Left colon (tissue), 2 donors: ENCODE data around the gene FXYD7. TPM values are rescaled to one million over a fixed set of nuclear protein-coding genes. Genes with fewer than 3 reads are reported as not detected.

ENCODE experiments used
- ATAC-seq: fragments of 200-7000 bp; cut with Tn5 transposase; one replicate; pipeline ENCODE4 v1.9.1; 2020; ENCODE audit warnings: mild to moderate bottlenecking, moderate library complexity
- DNase-seq, 2 donors: peaks; one replicate each; pipeline ENCODE4 v3.0.0-alpha.2; 2020
- intact Hi-C, 2 donors: fragments of 100-400 bp; cut with DNase I in 1 of 2; cut with micrococcal nuclease in 1 of 2; formaldehyde crosslinking; loops; one replicate each; pipeline versions ENCODE4 v1.11.2 to v1.14.0; 2022; cut with DNase I, micrococcal nuclease
- total RNA-seq, 2 donors: library from RNA; stranded (reverse); fragmentation: NEBNext Ultra II Directional; extraction: Animal tissue kit (Norgen Biotek cat#: 25700); gene quantifications; one replicate each; pipeline ENCODE4 v1.2.1, GENCODE V29; 2021
- donor health status: DM: no; HTN: no; CAD: no.
- donor health status: DM: yes; HTN: yes; CAD: no.

Gene FXYD7
- total RNA-seq, 2 donors from 2014 or later: not detected

DNA sequence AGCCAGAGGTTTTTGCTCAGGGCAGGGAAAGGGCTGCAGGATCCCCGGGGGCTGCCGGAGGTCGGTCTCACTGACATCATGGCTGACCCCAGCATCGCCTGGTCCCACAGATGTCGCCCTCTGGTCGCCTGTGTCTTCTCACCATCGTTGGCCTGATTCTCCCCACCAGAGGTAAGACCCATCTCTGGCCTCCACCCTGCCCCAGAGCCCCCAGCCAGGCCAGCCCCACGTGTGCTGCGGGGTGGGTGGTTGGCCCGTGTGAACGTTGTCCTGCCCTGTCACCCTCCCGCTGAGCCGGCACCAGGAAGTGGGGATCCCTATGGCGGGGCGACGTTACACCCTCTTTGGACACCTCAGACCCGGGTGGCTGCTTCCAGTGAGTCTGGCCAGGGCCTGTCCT lies 12.4 kb downstream of the FXYD7 start:
- intact Hi-C loops: no loop called here
- ATAC-seq: no peak
- DNase-seq: peak in 1 of 2 donors; percentile 29

DNA sequence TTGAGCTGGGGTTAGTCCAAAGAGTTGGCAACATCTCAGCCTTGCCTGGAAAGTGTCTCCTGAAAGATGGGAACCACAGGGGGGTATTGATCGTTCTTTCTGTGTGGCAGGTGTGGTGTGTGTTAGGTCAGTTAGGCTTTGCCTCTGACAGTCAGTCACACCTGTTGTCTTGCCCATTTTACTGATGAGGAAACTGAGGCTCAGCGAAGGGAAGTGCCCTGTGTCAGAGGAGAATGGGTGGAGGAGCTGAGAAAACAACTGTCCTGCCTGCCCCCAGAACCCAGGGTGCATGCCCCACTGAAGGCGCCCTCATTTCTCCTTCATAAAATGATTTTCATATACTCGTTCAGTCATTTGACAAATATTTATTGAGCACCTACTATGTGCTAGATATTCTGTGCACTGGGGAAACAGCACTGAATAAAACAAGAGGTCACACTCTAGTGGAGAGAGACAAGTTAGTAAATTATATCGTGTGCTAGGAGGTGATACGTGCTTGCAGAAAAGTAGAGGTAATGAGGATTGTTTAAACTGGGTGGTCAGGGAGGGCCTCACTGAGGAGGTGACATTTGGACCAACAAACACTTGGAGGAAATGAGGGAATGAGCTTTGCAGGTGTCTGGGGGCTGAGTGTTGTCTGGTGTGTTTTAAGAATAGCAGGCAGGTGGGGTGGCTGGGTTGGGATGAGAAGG lies 13.1 kb downstream of the FXYD7 start:
- DNase-seq (no peak), ATAC-seq (no peak)
- intact Hi-C loops: no loop called here

DNA sequence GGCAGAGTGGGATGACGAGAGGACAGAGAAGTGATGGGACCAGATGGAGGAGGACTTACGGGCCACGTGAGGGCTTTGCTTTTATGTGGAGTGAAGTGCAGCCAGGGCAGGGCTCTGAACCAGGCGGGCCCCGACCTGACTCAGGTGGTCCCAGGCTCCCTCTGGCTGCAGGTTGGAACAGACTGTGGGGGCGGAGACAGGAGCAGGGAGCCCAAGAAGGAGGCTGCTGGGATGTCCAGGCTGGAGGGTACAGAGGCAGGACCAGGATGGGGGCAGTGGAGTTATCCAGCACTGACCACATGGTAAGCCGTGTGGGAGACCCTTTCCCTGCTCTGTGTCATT lies 13.6 kb downstream of the FXYD7 start:
- intact Hi-C loops: no loop called here
- no peak for ATAC-seq
- no peak for DNase-seq

DNA sequence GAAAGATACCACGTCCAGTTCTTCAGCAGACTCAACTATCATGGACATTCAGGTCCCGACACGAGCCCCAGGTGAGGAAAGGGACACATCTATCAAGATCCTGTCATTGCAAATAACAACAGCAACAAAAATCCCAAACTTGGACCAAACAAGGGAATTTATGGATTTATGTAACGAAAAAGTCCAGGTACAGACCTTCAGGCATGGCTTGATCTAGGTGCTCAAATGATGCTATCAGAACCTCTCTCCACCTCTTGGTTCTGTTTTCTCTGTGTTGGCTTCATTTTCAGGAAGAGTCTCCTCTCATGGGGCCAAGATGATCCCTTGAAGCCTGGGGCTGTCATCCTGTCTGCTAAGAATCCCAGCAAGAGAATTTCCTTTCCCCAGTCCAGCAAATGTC lies 14.4 kb downstream of the FXYD7 start:
- DNase-seq (no peak), ATAC-seq (no peak)
- intact Hi-C loops: no loop called here

DNA sequence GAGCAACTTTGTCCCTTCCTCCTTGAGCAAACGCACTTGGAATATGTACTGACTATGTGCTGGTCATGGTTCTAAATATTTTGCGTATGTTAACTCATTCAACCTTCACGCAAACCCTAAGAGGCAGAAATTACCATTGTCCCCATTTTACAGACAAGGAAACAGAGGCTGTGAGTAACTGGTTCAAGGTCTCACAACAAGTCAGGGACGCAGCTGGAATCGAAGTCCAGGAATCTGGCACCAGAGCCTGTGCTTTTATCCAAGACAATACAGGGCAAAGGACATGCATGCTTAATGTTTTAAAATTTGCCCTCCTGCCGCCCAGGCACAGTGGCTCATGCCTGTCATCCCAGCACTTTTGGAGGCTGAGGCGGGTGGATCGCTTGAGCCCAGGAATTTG lies 16.6 kb downstream of the FXYD7 start:
- DNase-seq (no peak), ATAC-seq (no peak)
- intact Hi-C loops: no loop called here

DNA sequence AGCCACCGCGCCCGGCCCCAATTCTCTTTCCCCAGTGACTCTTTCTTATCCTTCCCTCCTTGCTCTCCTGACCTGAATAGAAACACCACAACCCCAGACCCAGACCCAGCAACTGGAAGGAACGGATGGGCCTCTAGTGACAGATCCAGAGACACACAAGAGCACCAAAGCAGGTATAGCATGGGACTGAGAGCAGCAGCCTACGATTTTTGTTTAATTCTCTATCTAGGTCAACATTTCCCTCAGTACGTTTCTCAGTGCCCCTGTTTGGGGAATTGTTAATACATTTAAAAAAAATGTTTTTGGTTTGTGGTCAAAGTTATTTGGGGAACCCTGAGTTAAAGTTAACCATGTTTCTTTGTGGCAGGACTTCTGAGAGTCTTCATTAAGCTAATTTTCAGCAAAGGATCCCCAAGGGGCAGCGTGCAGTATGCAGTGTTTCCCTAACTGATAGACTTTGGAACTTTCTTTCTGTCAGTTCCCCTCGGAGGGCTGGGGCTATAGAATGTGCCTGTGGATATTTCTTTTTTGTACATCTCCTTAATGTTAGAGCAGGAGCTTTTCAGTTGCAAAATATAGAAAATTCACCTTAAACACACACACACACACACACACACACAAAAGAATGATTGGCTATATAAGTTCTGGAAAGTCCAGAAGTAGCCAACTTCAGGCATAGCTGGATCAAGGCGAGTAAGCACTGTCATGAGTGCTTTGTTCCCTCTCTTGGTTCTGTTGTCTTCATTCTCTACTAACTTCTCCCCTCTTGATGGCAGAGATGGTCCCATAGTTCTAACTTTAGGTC lies 17.8 kb downstream of the FXYD7 start:
- intact Hi-C loops: no loop called here
- DNase-seq (no peak), ATAC-seq (no peak)

DNA sequence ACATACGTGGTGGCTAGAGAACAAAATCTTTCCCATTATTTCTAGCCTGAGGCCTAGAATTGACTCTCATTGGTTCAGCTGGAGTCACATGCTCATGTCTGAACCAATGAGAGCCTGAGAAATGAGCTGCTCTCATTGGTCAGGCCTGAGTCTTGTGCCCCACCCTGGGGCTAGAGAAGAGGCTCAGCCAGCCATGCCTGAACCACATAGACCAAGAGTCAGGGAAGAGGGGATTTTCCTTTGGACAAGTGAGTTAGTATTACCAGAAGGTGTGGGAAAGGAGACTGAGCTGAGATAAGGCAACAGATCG lies 18.3 kb downstream of the FXYD7 start:
- intact Hi-C loops: no loop called here
- DNase-seq (no peak), ATAC-seq (no peak)

DNA sequence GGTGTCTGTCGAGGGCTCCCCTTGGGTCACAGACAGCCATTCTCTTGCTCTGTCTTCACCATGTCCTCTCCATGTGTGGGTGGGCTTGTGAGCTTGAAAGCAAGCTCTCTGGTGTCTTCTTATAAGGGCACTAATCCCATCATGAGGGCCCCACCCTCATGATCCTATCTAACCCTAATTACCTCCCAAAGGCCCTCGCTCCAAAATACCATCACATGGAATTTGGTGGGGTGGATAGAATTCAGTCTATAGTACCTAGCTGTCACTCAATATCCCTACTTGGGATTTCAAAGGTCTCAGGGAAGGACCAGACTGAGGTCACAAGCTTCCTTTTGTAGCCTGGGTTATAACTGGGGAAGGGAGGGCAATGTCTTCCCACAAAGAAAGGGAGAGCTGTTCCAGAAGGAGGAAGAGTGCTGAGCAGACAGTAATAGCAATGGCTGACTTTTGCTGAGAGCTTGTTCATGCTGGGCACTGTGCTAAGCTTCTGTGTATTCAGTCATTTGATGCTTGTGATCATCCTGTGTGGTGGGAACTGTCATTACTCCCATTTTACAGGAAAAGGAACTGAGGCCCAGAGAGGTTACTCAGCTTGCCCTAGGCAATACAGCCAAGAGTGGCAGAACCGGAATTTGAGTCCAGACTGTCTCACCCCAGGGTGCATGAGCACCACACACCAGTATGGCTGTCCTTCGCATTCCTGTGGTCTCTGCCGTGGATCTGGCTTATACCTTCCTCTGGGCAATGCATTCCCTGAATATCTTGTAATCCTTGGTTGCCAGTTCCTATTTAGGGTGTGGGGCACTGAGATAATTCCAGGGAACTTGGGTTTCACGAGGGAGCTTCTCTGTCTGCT lies 19.6 kb downstream of the FXYD7 start:
- ATAC-seq: no peak

DNA sequence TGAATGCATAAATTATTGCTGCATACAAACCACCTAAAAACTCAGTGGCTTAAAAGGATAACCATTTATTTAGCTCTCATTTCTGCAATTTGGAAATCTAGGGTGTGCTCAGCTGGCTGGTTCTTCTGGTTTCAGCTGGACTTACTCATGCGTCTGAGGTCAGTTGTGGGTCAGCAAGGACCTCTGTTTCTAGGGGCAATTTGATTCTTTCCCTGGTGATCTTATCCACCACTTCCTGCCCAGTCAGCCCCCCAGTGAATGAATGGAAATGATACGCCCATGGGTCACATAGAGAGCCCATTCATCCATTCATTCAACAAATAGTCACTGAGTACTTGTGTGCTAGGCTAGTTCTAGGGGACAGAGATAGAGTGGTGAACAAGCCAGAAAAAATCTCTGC lies 21.4 kb downstream of the FXYD7 start:
- intact Hi-C loops: no loop called here
- ATAC-seq (no peak), DNase-seq (no peak)

More for the DNA sequence above, 19.6 kb downstream of the FXYD7 start:
- DNase-seq: no peak
- intact Hi-C loops: no loop called here

DNA sequence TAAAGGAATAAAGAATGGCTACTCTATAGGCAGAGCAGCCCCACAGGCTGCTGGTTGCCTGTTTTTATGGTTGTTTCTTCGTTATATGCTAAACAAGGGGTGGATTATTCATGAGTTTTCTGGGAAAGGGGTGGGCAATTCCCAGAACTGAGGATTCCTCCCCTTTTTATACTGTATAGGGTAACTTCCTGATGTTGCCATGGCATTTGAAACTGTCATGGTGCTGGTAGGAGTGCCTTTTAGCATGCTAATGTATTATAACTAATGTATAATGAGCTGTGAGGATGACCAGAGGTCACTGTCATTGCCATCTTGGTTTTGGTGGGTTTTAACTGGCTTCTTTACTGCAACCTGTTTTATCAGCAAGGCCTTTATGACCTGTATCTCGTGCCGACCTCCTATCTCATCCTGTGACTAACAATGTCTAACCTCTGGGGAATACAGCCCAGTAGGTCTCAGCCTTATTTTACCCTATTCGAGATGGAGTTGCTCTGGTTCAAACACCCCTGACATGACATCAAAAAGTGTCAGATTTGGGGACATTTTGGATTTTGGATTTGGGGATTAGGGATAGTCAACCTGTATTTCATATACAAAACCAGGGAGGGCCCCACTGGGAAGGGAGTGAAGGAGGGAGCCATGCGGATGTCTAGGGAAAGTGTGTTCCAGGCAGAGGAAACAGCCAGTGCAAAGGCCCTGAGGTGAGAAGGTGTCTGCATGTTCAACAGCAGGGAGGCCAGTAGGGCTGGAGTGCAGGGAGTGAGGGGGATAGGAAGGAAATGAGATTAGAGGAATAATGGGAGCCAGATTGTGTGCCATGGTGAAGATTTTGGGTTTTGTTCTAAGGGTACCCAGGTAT lies 22.4 kb downstream of the FXYD7 start:
- DNase-seq: no peak
- intact Hi-C loops: no loop called here
- no peak for ATAC-seq

DNA sequence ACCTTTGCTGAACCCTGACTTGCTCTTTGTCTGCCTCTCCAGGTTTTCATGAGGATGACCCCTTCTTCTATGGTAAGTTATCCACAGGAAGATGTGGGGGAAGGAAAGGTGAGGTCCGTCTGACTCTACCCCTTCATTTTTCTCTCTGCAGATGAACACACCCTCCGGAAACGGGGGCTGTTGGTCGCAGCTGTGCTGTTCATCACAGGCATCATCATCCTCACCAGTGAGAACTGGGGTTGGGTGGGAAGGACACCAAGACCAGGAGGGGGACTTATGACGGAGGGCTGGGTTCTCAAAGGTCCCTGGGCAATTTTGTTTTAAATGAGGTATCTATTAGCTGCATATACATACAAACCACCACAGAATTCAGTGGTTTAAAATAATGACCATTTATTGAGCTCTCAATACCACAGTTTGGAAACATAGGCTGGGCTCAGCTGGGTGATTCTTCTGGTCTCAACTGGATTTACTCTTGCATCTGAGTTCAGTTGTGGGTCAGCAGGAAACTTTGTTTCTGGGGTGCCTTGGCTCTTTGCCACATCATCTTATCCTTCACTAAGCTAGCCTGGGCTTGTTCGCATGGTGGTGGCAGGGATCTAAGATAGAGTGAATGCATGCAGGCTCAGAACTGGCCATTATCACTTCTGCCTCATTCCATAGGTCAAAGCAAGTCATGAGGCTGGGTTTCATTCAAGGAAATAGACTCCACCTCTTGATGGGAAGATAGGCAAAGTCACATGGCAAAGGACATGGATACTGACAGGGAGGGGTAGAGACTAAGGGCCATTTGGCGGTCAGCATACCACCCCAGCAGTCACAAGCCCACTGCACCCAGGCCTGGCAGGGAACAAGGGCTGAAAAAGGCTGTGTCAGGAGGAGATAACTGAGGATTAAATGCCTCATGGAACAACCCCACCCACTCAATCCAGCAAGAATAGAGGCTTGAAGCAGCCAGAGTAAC lies 23.3 kb downstream of the FXYD7 start:
- no peak for DNase-seq

DNA sequence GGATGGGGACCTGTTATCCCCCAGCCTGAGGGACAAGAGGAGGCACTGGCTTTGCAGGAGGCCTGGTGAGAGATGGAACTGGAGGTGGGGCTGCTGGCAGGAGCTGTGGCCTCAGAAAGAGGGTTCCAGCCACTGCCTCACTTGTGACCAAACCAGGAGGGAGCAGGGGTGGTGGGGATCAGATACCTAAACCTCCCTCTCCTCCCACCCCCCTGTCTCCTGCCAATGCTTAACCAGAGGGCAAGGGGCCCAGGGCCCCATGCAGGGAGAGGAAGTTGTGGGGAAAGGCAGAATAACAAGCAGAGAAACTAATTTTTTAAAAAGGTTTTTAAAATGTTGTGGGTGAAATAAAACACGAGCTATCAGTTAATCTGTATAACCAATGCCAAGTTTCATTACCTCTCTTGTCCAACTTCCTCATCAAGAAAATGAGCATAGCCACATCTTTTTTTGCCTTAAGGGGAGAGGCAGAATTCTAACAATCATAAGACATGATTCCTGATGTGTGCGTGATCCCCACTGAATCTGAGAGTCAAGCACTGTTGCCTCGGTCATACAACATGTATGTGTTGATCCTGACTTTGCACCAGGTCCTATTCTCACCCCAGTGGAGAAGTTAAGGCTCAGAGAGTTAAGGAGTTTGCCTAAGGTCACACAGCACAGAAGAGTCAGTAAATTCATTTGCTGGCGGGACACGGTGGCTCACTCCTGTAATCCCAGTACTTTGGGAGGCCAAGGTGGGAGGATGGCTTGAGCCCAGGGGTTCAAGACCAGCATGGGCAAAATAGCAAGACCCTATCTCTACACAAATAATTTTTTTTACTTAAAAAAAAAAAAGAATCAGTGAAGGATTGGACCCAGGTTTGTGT lies 24.4 kb downstream of the FXYD7 start:
- ATAC-seq (no peak), DNase-seq (no peak)
- intact Hi-C loops: no loop called here

More for the DNA sequence above, 23.3 kb downstream of the FXYD7 start:
- ATAC-seq: no peak
- intact Hi-C loops: no loop called here

DNA sequence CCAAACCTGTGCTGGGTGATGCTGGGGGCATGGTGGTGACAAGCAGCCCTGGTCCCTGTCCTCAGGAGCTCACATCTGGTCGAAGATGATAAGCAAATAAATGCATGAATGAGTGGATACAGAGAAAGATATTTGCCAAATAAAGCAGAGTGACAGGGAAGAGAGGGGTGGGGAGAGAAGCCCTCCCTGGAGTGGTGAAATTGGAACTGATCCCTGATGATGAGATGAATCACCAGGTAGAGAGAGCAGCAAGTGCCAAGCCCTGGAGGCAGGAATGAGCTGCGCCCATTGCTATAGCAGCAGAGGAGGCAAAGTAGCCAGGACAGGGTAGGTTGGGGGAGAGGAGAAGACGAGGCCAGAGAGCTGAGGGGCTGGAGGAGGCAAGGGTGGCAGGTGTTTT lies 25.1 kb downstream of the FXYD7 start:
- ATAC-seq (no peak), DNase-seq (no peak)
- intact Hi-C loops: no loop called here

DNA sequence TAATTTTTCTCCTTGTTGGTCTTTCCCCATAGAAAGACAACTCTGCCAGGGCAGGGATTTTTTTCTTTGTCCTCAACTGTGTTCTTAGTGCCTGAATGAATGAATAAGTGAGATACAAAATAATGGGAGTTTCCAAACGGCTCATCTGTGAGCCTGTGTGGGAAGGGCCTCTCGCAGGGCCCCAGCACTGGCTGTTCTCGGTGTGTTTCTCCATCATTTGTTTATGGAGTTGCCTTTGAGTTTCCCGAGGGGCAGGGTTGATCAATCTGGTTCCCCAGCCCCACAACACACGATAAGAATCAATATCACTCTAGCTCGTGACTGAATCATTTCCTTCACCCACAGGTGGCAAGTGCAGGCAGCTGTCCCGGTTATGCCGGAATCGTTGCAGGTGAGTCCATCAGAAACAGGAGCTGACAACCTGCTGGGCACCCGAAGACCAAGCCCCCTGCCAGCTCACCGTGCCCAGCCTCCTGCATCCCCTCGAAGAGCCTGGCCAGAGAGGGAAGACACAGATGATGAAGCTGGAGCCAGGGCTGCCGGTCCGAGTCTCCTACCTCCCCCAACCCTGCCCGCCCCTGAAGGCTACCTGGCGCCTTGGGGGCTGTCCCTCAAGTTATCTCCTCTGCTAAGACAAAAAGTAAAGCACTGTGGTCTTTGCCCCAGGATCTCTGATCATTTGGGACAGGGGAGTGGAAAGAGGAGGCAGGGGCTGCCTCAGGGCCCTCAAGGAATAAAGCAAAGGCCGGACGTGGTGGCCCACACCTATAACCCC lies 26.4 kb downstream of the FXYD7 start:
- intact Hi-C loops: no loop called here
- no peak for ATAC-seq
- DNase-seq: no peak

DNA sequence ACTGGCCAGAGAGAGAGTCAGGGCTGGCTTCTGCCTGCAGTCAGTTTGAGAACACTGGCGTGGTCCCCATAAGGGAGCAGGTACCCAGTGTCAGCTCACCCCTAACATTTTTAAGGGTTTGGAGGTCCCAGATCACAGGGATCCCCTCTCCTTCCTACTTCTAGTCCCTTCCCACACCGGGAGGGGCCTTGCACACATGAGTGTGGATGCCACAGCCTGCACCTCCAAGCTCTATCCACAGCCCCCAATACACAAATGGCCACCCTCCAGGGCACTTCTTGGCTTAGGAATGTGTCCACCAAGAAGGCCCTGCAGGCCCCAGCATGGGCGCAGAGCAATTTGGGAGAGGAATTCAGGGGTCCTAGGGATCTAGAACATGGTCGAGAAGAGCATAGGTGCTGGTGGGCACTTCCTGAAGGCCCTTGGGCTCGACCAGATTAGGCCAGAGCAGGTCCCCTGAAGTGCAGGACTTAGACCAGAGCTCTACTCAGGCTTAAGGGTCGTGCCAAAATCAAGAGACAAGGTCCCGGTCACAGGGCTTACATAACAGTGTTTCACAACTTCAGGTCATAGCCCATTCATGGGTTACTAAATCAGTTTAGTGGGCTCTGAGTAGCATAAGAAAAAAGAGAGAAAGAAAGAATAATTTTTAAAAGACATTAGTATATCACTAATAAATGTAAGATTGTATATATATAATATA lies 27.5 kb downstream of the FXYD7 start:
- intact Hi-C loops: no loop called here
- no peak for ATAC-seq
- DNase-seq: no peak

DNA sequence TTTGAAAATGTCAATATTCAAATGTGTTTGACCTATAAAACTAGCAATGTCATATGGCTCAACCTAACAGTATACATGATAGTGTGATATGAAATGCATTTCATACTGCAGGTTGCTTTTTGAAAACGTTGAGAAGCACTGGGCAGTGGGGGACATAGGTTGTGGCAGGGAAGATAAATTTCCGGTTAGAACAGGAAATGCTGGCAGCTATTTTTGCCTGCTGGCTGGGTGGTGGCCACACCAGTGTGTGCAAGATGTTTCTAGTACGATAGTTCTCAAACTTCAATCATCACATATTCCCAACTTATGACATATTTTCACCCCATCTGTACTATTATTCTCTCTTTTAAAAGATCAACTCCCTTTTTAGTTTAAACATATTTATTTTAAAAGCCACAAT lies 28.7 kb downstream of the FXYD7 start:
- no peak for ATAC-seq
- intact Hi-C loops: no loop called here
- DNase-seq: no peak
